Smooth muscle cell (in vitro differentiated cells): Measurements from ENCODE around the gene TTC23. TPM values are rescaled to one million over a fixed set of nuclear protein-coding genes. Genes with fewer than 3 reads are reported as not detected.

Source experiments
- DNase-seq: peaks from one replicate; lab custom pipeline; 2025; ENCODE audit not compliant: unreplicated experiment; lab: John Stamatoyannopoulos, UW
- H2AFZ ChIP-seq: fragments of 200-600 bp; sonication (generic); 2 replicates; pipeline ENCODE4 v1.6.0; 2016; ENCODE audit warnings: antibody characterized with exemption, low read depth, mild to moderate bottlenecking
- H3F3A ChIP-seq: fragments of 200-600 bp; sonication (generic); 2 replicates; pipeline ENCODE4 v1.6.0; 2017; ENCODE audit warnings: antibody characterized with exemption, low read depth
- H3K27ac ChIP-seq: fragments of 200-600 bp; sonication (generic); 2 replicates; pipeline ENCODE4 v1.5.1; 2016; ENCODE audit warnings: low read depth, mild to moderate bottlenecking
- H3K27me3 ChIP-seq: fragments of 200-600 bp; sonication (generic); 2 replicates; pipeline ENCODE4 v1.6.1; 2016; ENCODE audit warnings: low read depth, mild to moderate bottlenecking
- H3K36me3 ChIP-seq: fragments of 200-600 bp; sonication (generic); 2 replicates; pipeline ENCODE4 v1.5.1; 2016; ENCODE audit warnings: low read depth
- H3K4me1 ChIP-seq: fragments of 200-600 bp; sonication (generic); 2 replicates; pipeline ENCODE4 v1.5.1; 2016; ENCODE audit warnings: low read depth
- H3K4me2 ChIP-seq: fragments of 200-600 bp; sonication (generic); 2 replicates; pipeline ENCODE4 v1.6.0; 2016; ENCODE audit warnings: mild to moderate bottlenecking
- H3K4me3 ChIP-seq: fragments of 200-600 bp; sonication (generic); 2 replicates; pipeline ENCODE4 v1.5.1; 2016; ENCODE audit warnings: mild to moderate bottlenecking
- H3K79me2 ChIP-seq: fragments of 200-600 bp; sonication (generic); 2 replicates; pipeline ENCODE4 v1.6.0; 2016; ENCODE audit warnings: low read depth, mild to moderate bottlenecking
- H3K9ac ChIP-seq: fragments of 200-600 bp; sonication (generic); 2 replicates; pipeline ENCODE4 v1.6.0; 2016; ENCODE audit warnings: low read depth
- H3K9me3 ChIP-seq: fragments of 200-600 bp; sonication (generic); replicated peaks from 2 replicates; pipeline ENCODE4 v1.5.1; 2016; ENCODE audit warnings: low read depth
- H4K20me1 ChIP-seq: fragments of 200-600 bp; sonication (generic); 2 replicates; pipeline ENCODE4 v1.6.0; 2016; ENCODE audit warnings: low read depth
- CTCF ChIP-seq: fragments of 200-600 bp; sonication (generic); IDR thresholded peaks from 2 replicates; pipeline ENCODE4 v1.5.1; 2017; ENCODE audit warnings: borderline replicate concordance, mild to moderate bottlenecking, antibody characterized with exemption; ENCODE audit not compliant: insufficient read depth, poor library complexity, severe bottlenecking
- WGBS: methylation state at CpG from one replicate; pipeline ENCODE4 v1.1.7; 2016; ENCODE audit warnings: low lambda C conversion rate; 5-methylcytosine and 5-hydroxymethylcytosine counted together
- polyA plus RNA-seq: library from polyadenylated mRNA; unstranded; fragments of >200 nt; fragmentation: Nextera tagmentation; extraction: Ambion mirVana; gene quantifications from 2 replicates; pipeline ENCODE4 v1.2.1, GENCODE V29; 2016
- total RNA-seq: library from RNA; depleted of rRNA; stranded (reverse); fragments of >200 nt; gene quantifications from 2 replicates; pipeline ENCODE4 v1.2.3, GENCODE V29; 2014

The TTC23 gene
- total and polyA plus RNA-seq, 2 experiments from 2014 or later: 25.0 to 45.4 TPM

- Histone ChIP-seq H3K9me3 (no peaks in the 10 kb centered on the region), H3F3A (peaks cover 26% of the 10 kb centered on the region), H3K9ac (no peak overlapping the region), H3K4me3 (no peak overlapping the region), H3K4me1 (peaks cover 5% of the 10 kb centered on the region), H3K36me3 (peaks cover 3% of the 10 kb centered on the region), H2AFZ (no peak overlapping the region), H3K4me2 (peak overlapping the region; percentile 39), H3K27ac (no peak overlapping the region), H4K20me1 (no peaks in the 10 kb centered on the region), H3K27me3 (no peaks in the 10 kb centered on the region), H3K79me2 (no peaks in the 10 kb centered on the region)
- no peak for DNase-seq
- 47% methylated on average over 15 of the region's 15 CpGs for whole genome bisulfite sequencing
- TF ChIP-seq CTCF: no peak
Observed at GRCh38 chr15:99174567-99175395, 74.6 kb downstream of the TTC23 start.

GRCh38 chr15:99172989-99173388 is 76.4 kb downstream of the TTC23 start:
- H3K4me1 ChIP-seq: peaks cover 13% of the 10 kb centered on the region
- no peak for DNase-seq
- H3K4me3 ChIP-seq: no peak overlapping the region
- no peaks in the 10 kb centered on the region for H3K79me2 ChIP-seq
- peaks cover 3% of the 10 kb centered on the region for H3K36me3 ChIP-seq
- 95% methylated on average over 3 of the region's 3 CpGs for WGBS
- no peaks in the 10 kb centered on the region for H4K20me1 ChIP-seq
- no peak for TF ChIP-seq CTCF
- no peak overlapping the region for H3K27ac ChIP-seq
- no peaks in the 10 kb centered on the region for H3K27me3 ChIP-seq
- H2AFZ ChIP-seq: no peak overlapping the region
- no peak overlapping the region for H3K4me2 ChIP-seq
- peaks cover 30% of the 10 kb centered on the region for H3F3A ChIP-seq
- H3K9ac ChIP-seq: no peak overlapping the region
- no peaks in the 10 kb centered on the region for H3K9me3 ChIP-seq

GRCh38 chr15:99172171-99172570 is 77.2 kb downstream of the TTC23 start:
- DNase-seq: no peak
- H3K27me3 ChIP-seq: no peaks in the 10 kb centered on the region
- H2AFZ ChIP-seq: no peak overlapping the region
- no peak overlapping the region for H3K4me2 ChIP-seq
- no peaks in the 10 kb centered on the region for H3K9me3 ChIP-seq
- H4K20me1 ChIP-seq: no peaks in the 10 kb centered on the region
- 84% methylated on average over 4 of the region's 4 CpGs for WGBS
- H3K9ac ChIP-seq: no peak overlapping the region
- no peak for TF ChIP-seq CTCF
- no peak overlapping the region for H3K4me3 ChIP-seq
- H3F3A ChIP-seq: peaks cover 30% of the 10 kb centered on the region
- no peaks in the 10 kb centered on the region for H3K79me2 ChIP-seq
- H3K4me1 ChIP-seq: peaks cover 13% of the 10 kb centered on the region
- H3K36me3 ChIP-seq: peaks cover 3% of the 10 kb centered on the region
- H3K27ac ChIP-seq: peak overlapping the region; percentile 96
